Subcutaneous abdominal adipose tissue (tissue), 5 donors: ENCODE data around the gene CDH18.
"Not testable (repeated sequence)": the region's sequence is repeated elsewhere in the genome, so short reads cannot be mapped to it uniquely, and the experiment has no call there.

ENCODE experiments used
- H3K27ac ChIP-seq: one replicate; pipeline ENCODE4 v1.7.0; 2013; ENCODE audit warnings: low read depth, mild to moderate bottlenecking, inconsistent platforms, low read length, moderate library complexity
- H3K27me3 ChIP-seq, 5 donors: one replicate each; pipeline ENCODE4 v1.7.0; 2013; ENCODE audit warnings: low read length in 5 of 5, inconsistent platforms in 1 of 5; ENCODE audit not compliant: control insufficient read depth in 5 of 5, insufficient read depth in 4 of 5
- H3K36me3 ChIP-seq, 5 donors: one replicate each; pipeline ENCODE4 v1.7.0; 2013; ENCODE audit warnings: low read length in 5 of 5; ENCODE audit not compliant: control insufficient read depth in 5 of 5, insufficient read depth in 5 of 5
- H3K4me1 ChIP-seq, 5 donors: one replicate each; pipeline ENCODE4 v1.7.0; 2013; ENCODE audit warnings: low read length in 5 of 5, mild to moderate bottlenecking in 3 of 5, moderate library complexity in 1 of 5; ENCODE audit not compliant: control insufficient read depth in 5 of 5, insufficient read depth in 5 of 5
- H3K4me3 ChIP-seq, 5 donors: one replicate each; pipeline ENCODE4 v1.7.0; 2013; ENCODE audit warnings: low read length in 5 of 5, low read depth in 1 of 5
- H3K9ac ChIP-seq, 5 donors: one replicate each; pipeline ENCODE4 v1.7.0; 2013; ENCODE audit warnings: low read length in 5 of 5, mild to moderate bottlenecking in 4 of 5, moderate library complexity in 3 of 5
- H3K9me3 ChIP-seq, 5 donors: one replicate each; pipeline ENCODE4 v1.7.0; 2013; ENCODE audit warnings: low read length in 5 of 5; ENCODE audit not compliant: control insufficient read depth in 5 of 5
- donor health status: healthy.
- donor health status: healthy.
- donor health status: healthy.
- donor health status: healthy.
- donor health status: healthy.

The CDH18 gene

GRCh38 chr5:19835442-19835841, 152.6 kb downstream of the CDH18 start:
- Histone ChIP-seq H3K27me3 (no peaks in the 10 kb centered on the region), H3K4me1 (no peaks in the 10 kb centered on the region), H3K27ac (no peak overlapping the region), H3K9ac (no peak overlapping the region), H3K36me3 (no peaks in the 10 kb centered on the region), H3K4me3 (no peak overlapping the region), H3K9me3 (peaks cover 0 to 12% (median 2%) of the 10 kb centered on the region in 5 donors)

- H3K9ac ChIP-seq, H3K27me3 ChIP-seq, H3K4me1 ChIP-seq, H3K4me3 ChIP-seq, H3K36me3 ChIP-seq, H3K27ac ChIP-seq, H3K9me3 ChIP-seq: not testable (repeated sequence)
These were observed 175.3 kb downstream of the CDH18 start for GRCh38 chr5:19812720-19813119.

- no peaks in the 10 kb centered on the region for H3K27me3 ChIP-seq
- H3K4me3 ChIP-seq = no peak overlapping the region
- no peaks in the 10 kb centered on the region for H3K36me3 ChIP-seq
- H3K4me1 ChIP-seq = peaks cover 0 to 11% (median 0%) of the 10 kb centered on the region in 5 donors
- no peak overlapping the region for H3K9ac ChIP-seq
- H3K27ac ChIP-seq = no peak overlapping the region
- peaks cover 0 to 3% (median 0%) of the 10 kb centered on the region in 5 donors for H3K9me3 ChIP-seq
These were observed 181.2 kb downstream of the CDH18 start for GRCh38 chr5:19806756-19807155.

- H3K36me3 ChIP-seq = no peaks in the 10 kb centered on the region
- no peak overlapping the region for H3K9ac ChIP-seq
- peaks cover 0 to 11% (median 0%) of the 10 kb centered on the region in 5 donors for H3K4me1 ChIP-seq
- H3K27me3 ChIP-seq = no peaks in the 10 kb centered on the region
- peak overlapping the region in 1 of 5 donors; percentile 8 for H3K4me3 ChIP-seq
- H3K27ac ChIP-seq = no peak overlapping the region
- H3K9me3 ChIP-seq = peaks cover 0 to 3% (median 0%) of the 10 kb centered on the region in 5 donors
These were observed 185.3 kb downstream of the CDH18 start for GRCh38 chr5:19802686-19803085.

GRCh38 chr5:19795218-19795617, 192.8 kb downstream of the CDH18 start:
- no peak overlapping the region for H3K4me3 ChIP-seq
- no peaks in the 10 kb centered on the region for H3K4me1 ChIP-seq
- no peaks in the 10 kb centered on the region for H3K9me3 ChIP-seq
- H3K9ac ChIP-seq = no peak overlapping the region
- H3K27ac ChIP-seq = no peak overlapping the region
- no peaks in the 10 kb centered on the region for H3K27me3 ChIP-seq
- no peaks in the 10 kb centered on the region for H3K36me3 ChIP-seq

GRCh38 chr5:19790829-19791466, 197.1 kb downstream of the CDH18 start:
- Histone ChIP-seq H3K36me3 (no peaks in the 10 kb centered on the region), H3K4me3 (no peak overlapping the region), H3K27me3 (no peaks in the 10 kb centered on the region), H3K4me1 (no peaks in the 10 kb centered on the region), H3K9me3 (peaks cover 0 to 4% (median 0%) of the 10 kb centered on the region in 5 donors), H3K9ac (no peak overlapping the region), H3K27ac (no peak overlapping the region)

GRCh38 chr5:19782566-19782965, 205.4 kb downstream of the CDH18 start:
- Histone ChIP-seq H3K27me3 (no peaks in the 10 kb centered on the region), H3K27ac (no peak overlapping the region), H3K9me3 (no peaks in the 10 kb centered on the region), H3K9ac (no peak overlapping the region), H3K4me1 (no peaks in the 10 kb centered on the region), H3K4me3 (no peak overlapping the region), H3K36me3 (no peaks in the 10 kb centered on the region)

- no peak overlapping the region for H3K9ac ChIP-seq
- H3K4me3 ChIP-seq = no peak overlapping the region
- H3K27ac ChIP-seq = no peak overlapping the region
These were observed 210.6 kb downstream of the CDH18 start for GRCh38 chr5:19777363-19777762.

GRCh38 chr5:19776886-19777285, 211.1 kb downstream of the CDH18 start:
- not testable (repeated sequence) for H3K4me3 ChIP-seq, H3K9me3 ChIP-seq, H3K27me3 ChIP-seq, H3K4me1 ChIP-seq, H3K27ac ChIP-seq, H3K36me3 ChIP-seq, H3K9ac ChIP-seq

More at GRCh38 chr5:19777363-19777762, 210.6 kb downstream of the CDH18 start:
- Histone ChIP-seq H3K9me3 (no peaks in the 10 kb centered on the region), H3K27me3 (no peaks in the 10 kb centered on the region), H3K36me3 (no peaks in the 10 kb centered on the region), H3K4me1 (no peaks in the 10 kb centered on the region)

- no peak overlapping the region for H3K27ac ChIP-seq
- H3K9ac ChIP-seq = no peak overlapping the region
- no peaks in the 10 kb centered on the region for H3K4me1 ChIP-seq
- H3K4me3 ChIP-seq = no peak overlapping the region
- H3K9me3 ChIP-seq = no peaks in the 10 kb centered on the region
- H3K36me3 ChIP-seq = no peaks in the 10 kb centered on the region
- H3K27me3 ChIP-seq = no peaks in the 10 kb centered on the region
These were observed 216.7 kb downstream of the CDH18 start for GRCh38 chr5:19771174-19771835.
